HG03103 (cell line): ENCODE results near the gene CAPN12.

Source experiments
- ATAC-seq: cut with Tn5 transposase; IDR thresholded peaks from one replicate; pipeline ENCODE4 v1.9.1; 2021; ENCODE audit warnings: low read depth; ENCODE audit not compliant: unreplicated experiment

CAPN12 gene

DNA sequence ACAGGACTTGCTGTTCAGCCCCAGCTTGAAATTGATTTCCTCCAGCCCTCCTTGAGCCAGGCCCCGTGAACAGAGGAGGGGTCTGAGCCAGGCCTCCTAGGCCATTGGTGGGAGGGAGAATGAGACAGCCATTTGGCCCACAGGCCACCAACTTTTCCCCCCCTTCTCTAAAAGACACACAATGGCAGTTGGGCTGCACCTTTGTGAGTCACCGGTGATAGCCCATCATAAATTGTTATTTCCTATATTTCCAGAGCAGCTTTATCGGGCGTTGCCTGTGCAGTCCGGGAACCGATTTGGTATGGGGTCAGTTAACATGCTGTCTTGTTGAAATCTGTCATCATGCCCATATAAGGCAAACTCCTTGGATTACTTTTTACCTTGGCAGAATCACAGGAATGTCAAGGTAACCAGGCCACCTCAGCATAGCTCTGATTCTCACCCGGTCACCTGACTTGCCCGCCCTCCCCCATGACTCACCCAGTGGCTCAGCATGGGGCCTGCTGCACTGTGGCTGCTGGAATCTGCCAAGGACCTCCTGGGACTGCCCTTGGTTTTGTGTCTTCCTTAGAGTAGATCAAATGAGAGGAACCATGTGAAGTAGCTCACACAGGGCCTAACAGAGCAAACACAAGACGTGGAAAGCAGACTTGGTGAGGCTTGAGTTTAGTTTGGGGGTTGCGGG lies 60.7 kb downstream of the CAPN12 start:
- no peak for ATAC-seq

DNA sequence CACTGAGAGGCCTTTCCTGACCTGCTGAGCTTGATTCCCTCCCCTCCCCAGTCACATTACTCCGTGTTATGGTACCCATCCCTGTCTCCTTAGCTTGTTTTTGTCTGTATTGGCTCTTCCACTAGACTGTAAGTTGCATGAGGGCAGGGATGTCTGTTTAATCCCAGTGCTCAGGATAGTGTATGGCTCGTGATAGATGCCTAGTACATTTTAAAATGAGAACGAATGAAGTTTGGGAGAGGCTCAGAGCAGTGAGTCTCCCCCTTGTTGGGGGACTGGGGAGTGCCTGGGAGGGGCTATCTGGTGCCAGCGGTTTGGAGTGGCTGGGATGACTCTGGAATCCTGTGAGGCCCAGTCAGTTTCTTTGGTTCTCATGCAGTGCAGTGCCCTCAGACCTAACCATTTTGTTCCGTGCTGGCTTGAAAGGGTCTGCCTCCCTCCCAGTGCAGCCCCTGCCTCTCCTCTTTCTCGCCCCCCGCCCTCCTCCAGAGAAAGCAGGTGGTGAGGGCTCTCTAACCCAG lies 61.3 kb downstream of the CAPN12 start:
- ATAC-seq, result no peak

DNA sequence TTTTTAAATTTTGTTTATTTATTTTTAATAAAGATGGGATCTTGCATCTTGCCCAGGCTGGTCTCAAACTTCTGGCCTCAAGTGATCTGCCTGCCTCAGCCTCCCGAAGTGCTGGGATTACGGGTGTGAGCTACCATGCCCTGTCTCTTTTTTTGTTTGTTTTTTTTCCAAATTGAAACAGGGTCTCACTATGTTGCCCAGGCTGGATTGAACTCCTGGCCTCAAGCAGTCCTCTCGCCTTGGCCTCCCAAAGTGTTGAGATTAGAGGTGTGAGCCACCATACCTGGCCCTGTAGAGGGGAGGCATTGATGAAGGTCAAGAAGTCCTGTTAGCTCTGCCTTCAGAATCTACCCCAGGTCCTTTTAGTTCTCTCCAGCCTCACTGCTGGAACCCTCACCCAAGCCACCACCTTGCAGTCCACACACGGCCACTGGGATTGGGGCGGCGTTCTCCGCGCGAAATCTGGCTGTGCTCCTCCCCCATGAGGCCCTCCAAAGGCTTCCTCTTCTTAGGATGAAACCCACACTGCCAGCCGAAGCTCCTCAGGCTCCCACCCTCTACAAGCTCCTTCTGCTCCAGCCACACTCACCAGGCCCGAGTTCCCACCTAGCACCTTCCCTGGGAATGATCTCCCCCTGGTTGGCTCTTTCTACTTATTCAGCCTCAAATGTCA lies 61.9 kb downstream of the CAPN12 start:
- no peak for ATAC-seq
